ENCODE results near the gene PLD4.
"Not testable (repeated sequence)": the region's sequence is repeated elsewhere in the genome, so short reads cannot be mapped to it uniquely, and the experiment has no call there.

Gene PLD4, protein sequence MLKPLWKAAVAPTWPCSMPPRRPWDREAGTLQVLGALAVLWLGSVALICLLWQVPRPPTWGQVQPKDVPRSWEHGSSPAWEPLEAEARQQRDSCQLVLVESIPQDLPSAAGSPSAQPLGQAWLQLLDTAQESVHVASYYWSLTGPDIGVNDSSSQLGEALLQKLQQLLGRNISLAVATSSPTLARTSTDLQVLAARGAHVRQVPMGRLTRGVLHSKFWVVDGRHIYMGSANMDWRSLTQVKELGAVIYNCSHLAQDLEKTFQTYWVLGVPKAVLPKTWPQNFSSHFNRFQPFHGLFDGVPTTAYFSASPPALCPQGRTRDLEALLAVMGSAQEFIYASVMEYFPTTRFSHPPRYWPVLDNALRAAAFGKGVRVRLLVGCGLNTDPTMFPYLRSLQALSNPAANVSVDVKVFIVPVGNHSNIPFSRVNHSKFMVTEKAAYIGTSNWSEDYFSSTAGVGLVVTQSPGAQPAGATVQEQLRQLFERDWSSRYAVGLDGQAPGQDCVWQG

DNA sequence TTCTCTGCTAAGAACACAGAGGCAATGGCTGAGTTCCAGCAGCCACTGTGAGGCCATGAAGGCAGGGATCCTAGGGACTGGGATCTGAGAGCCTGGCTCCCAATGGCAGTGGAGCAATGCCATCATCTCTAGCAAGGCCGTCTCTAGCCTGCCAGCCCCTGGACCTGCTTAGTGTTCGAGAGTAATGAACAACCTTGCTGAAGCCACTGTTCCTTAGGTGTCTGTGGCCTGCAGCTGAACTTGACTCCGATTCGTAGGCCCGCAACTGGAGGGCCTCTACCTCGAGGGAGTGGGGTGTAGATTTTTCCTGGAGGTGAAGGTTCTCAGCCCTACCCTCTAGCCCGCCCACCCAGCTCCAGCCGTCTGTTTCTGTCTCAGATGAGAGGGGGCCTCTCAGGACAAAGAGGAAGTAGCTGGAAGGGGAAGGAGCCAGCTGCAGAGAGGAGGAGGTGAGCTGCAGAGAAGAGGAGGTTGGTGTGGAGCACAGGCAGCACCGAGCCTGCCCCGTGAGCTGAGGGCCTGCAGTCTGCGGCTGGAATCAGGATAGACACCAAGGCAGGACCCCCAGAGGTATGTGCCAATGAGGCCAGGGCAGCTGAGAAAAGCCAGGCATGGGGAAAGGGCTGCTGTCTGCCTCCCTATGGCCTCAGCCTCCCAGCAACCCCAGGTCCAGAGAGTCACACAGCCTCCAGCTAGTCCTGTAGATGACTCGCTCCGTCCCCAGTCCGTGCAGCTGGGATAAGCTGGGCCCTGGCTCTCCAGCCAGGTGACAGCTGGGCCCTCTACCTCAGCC is at the start of gene PLD4:
PLD4 (plus strand) TSS at position 459 of the 793 bp plus-strand sequence. CDS start 2,262 bp downstream, outside the sequence.
- DNase-seq: no peak

DNA sequence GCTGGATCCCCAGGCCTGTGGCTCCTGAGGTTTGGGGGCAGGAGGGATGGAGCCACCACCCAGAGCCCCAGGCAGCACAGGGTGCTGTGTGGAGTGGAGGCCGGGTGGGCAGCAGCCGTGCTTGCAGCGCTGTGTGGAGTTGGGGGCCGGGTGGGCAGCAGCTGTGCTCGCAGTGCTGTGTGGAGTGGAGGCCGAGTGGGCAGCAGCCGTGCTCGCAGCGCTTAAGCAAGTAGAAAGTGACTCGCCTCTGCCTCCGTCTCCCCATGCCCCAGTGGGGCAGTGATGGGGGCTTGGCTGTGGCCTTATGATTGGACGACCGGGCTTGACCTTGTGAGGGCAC is 49.3 kb upstream of the PLD4 start:
- DNase-seq: no peak

DNA sequence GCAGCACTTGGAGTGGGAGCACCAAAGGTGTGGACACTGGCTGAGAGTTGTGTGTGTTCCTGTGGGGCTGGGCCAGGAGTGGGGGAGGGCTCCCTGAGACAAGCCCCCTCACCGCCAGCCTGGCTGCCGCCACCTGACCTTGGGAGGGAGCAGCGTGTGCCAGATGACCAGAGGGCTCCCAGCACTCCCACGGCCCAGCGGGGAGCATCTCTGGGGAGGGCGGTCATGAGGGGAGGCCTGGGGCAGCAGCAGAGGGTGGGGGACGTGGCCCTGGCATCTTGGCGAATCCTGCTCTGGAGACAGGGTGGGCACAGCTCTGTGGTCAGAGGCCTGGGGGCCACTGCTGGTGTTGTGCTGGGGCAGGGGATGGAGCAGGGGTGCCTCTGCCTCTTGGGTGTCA is 48.9 kb upstream of the PLD4 start:
- no peak for DNase-seq

GRCh38 chr14:104876251-104876699 is 48.4 kb upstream of the PLD4 start:
- DNase-seq: no peak

DNA sequence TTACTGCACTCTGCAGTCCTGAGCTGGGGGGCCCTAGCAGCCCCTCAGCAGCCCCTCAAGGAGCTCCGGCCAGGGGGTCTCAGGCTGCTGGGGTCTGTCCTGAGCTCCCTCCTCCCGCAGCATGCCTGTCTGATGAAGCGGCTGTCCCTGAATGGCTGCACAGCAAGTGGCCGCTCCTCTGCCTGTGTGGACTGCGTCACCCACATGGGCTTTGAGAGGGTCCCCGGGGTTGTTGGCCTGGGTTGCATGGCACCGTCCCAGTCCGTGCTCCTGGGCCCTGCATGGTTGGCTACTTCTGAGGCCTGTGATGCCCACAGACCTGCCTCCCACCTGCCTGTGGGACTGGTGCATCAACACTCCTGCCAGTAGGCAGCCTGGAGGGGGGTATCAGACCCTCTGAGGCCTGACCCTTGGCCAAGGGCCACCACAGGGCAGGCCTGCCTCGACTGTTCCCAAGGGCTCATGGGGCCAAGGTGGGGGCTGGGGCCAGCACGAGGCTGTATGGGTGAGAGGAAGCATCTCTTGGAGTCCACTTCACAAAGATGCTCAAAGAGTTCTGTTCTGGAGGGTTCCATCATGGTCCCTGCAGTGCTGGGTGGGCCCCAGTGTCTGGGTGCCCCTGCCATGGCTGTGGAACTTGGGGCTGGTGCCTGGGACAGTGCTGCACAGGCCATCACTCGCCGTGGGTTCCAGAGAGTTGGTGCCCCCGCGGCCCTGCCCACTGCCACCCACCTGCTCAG is 47.4 kb upstream of the PLD4 start:
- DNase-seq: no peak

DNA sequence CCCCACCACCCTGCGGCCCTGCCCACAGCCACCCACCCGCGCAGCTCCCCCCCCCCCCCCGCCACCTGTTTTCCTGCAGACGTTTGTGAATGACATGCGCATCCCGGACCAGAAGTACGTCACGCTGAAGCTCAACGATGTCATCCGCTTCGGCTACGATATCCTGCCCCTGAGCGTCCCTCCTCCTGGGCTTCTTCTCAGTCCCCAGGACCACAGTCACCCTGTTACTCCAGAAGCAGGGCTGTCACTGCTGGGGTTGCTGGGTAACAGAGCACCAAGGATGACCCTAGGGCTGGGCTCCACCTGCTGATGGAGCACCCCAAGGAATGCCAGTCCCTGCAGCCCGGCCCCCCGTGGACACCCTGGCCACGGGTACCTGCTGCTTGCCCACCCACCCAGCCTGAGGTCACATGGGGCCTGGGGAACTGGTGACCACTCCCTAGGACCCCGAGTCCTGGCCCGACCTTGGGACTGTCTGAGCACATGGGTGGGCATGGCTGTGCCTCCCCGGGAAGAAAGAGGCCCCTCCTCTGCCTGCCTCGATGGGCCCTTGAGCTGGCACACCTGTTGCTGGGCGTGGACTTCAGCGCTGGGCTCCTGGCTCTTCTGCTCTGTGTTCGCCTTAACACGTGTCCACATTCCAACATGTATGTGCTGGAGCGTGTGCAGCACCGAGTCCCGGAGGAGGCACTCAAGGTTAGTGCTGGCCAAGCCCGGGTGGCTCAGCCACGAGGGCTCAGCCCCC is 46.7 kb upstream of the PLD4 start:
- DNase-seq: no peak

GRCh38 chr14:104878582-104878981 is 46.1 kb upstream of the PLD4 start:
- no peak for DNase-seq

- DNase-seq: no peak
These were observed 45.3 kb upstream of the PLD4 start for GRCh38 chr14:104879201-104879982.

- no peak for DNase-seq
These were observed 44.6 kb upstream of the PLD4 start for GRCh38 chr14:104879983-104880565.

DNA sequence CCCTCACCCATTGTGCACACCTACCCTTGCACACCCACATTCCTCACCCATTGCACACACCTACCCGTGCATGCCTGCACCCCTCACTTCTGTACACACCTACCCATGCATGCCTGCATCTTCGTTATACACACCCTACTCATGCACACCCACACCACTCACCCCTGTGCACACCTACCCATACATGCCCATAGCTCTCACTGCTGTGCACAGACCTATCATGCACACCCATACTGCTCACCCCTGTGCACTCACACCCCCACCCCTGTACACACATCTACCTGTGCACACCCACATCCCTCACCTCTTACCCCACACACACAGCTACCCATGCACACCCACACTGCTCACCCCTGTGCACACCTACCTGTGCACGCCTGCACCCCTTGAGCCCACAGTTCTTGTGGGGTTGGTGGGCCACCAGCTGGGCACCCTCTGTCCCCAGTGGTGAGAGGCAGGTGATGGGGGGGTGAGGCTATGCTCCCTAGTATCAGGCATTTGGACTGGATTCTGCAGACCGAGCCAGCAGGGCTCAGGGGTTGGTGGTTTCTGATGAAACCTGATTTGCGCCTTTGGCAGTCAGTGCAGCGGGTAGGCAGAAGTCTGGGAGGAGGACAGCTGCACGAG is 44.0 kb upstream of the PLD4 start:
- no peak for DNase-seq

DNA sequence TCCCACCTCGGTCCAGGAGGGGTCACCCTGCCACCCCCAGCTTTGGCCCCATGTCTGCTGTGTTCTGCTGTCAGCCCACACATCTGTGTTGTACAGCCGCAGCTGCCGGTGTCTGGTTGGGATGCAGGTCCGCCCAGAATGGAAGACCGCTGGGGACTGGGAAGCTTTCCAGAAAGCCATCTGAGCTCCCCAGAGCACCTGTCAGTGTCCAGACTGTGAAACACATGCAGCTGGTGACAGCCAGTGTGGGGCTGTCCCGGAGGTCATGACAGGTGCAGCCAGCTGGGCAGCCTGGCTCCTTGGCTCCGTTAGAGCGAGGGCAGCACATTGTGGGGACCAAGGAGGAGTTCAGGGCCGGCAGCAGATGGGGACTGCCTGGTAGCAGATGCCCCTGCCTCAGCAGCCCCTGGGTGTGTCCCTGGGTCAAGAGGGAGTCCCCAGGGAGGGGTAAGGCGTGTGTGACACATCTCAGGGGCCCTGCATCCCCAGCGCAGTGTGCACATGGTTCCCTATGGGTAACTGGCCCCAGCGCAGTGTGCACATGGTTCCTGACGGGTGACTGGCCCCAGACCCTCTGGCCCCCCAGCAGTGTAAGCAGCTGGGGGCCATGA is 43.2 kb upstream of the PLD4 start:
- no peak for DNase-seq

GRCh38 chr14:104882325-104882973 is 42.2 kb upstream of the PLD4 start:
- no peak for DNase-seq

- DNase-seq: no peak
These were observed 41.6 kb upstream of the PLD4 start for GRCh38 chr14:104882991-104883660.

- DNase-seq: no peak
These were observed 40.9 kb upstream of the PLD4 start for GRCh38 chr14:104883681-104884361.

- DNase-seq: not testable (repeated sequence)
These were observed 40.3 kb upstream of the PLD4 start for GRCh38 chr14:104884381-104884780.

- DNase-seq: no peak
These were observed 39.4 kb upstream of the PLD4 start for GRCh38 chr14:104885031-104885972.

DNA sequence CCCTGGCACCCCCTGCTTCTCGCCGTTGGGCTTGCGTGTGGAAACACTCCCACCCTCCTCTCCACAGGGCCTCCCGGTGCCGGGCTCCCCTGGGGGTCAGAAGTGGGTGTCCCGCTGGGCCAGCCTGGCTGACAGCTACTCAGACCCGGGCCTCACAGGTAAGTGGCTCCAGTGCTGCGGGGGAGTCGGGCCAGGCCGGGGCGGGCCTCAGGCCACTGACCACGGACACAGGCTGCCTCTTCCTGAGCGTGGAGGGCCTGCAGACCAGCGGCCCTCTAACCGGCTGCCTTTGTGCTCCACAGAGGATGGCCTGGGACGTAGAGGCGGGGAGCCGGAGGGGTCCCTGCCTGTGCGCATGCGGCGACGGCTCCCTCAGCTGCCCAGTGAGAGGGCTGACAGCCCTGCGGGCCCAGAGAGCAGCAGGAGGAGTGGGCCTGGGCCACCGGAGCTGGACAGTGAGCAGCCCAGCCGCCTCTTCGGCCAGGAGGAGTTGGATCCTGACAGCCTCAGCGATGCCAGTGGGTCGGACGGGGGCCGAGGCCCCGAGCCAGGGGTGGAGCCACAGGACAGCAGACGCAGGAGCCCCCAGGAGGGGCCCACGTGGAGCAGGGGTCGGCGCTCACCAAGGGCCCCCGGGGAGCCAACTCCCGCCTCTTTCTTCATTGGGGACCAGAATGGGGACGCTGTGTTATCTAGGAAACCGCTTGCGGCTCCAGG is 38.5 kb upstream of the PLD4 start:
- no peak for DNase-seq

Data from CD4-positive, alpha-beta T cell treated with Interleukin-4 for 4 hours (primary cell).